AG04449 (cell line): ENCODE data around the gene ARID3A.
"Not testable (repeated sequence)": the region's sequence is repeated elsewhere in the genome, so short reads cannot be mapped to it uniquely, and the experiment has no call there.

Experiments used
- CTCF ChIA-PET: fragments of 350-600 bp; formaldehyde crosslinking; extraction: SDS; loops from one replicate; lab custom pipeline; 2021; ENCODE audit warnings: antibody characterized with exemption; lab: Yijun Ruan, JAX
- POLR2A ChIA-PET: fragments of 400-600, 350-600 bp; formaldehyde crosslinking; extraction: SDS; loops from one replicate; lab custom pipeline; 2020; ENCODE audit warnings: antibody characterized with exemption, inconsistent platforms; lab: Yijun Ruan, JAX
- DNase-seq: peaks from one replicate; pipeline ENCODE4 v3.0.0-alpha.2; 2010; ENCODE audit warnings: low read depth, low spot score
- H3K4me3 ChIP-seq: 2 replicates; pipeline ENCODE4 v1.5.1; 2011; ENCODE audit warnings: low read depth, mild to moderate bottlenecking, control low read depth, low read length
- CTCF ChIP-seq: IDR thresholded peaks from one replicate; pipeline ENCODE4 v1.5.1; 2011; ENCODE audit warnings: mild to moderate bottlenecking, moderate library complexity, low read length, control low read depth, inconsistent platforms; ENCODE audit not compliant: insufficient read depth; ENCODE audit errors: missing control alignments

The ARID3A gene

GRCh38 chr19:1019616-1019961, 93.8 kb downstream of the ARID3A start:
- ChIA-PET CTCF (interaction anchor here (0.9 to 1.8 kb wide), 7 partner anchors 10 to 248 kb away, joined by 3 to 8 read pairs (median 4); no protein-coding TSS in a partner anchor), POLR2A (no interaction called here)
- H3K4me3 ChIP-seq = peak overlapping the region; percentile 98
- no peak for TF ChIP-seq CTCF
- DNase-seq = no peak

GRCh38 chr19:1019980-1020867, 94.4 kb downstream of the ARID3A start:
- peak overlapping the region; percentile 98 for H3K4me3 ChIP-seq
- no peak for DNase-seq
- TF ChIP-seq CTCF = no peak
- ChIA-PET CTCF (interaction anchor here (0.9 to 1.8 kb wide), 7 partner anchors 10 to 248 kb away, joined by 3 to 8 read pairs (median 4); no protein-coding TSS in a partner anchor), POLR2A (interaction anchor here (1.2 kb wide), 1 partner anchor 10 kb away, joined by 4 read pairs; no protein-coding TSS in a partner anchor)

- peak; percentile 71 for DNase-seq
- H3K4me3 ChIP-seq = peak within 1 kb of the TSS; percentile 98
- ChIA-PET CTCF (interaction anchor here (1.0 to 1.8 kb wide), 3 partner anchors 22 to 99 kb away, joined by 3 to 4 read pairs (median 4); no protein-coding TSS in a partner anchor), POLR2A (interaction anchor here (0.6 to 1.2 kb wide), 6 partner anchors 11 to 248 kb away, joined by 3 to 5 read pairs (median 4); partner anchors contain the start of genes CIRBP and WDR18)
- TF ChIP-seq CTCF = no peak
Observed at GRCh38 chr19:1020868-1021425, 95.1 kb downstream of the ARID3A start, which contains the start of gene TMEM259. Gene TMEM259, minus strand, starts transcription at chr19:1021123. Its CDS starts 127 bp downstream, at chr19:1020996.

GRCh38 chr19:1023883-1024188, 98.0 kb downstream of the ARID3A start:
- POLR2A ChIA-PET, H3K4me3 ChIP-seq, DNase-seq: not testable (repeated sequence)
- CTCF ChIA-PET = interaction anchor here (1.3 to 1.7 kb wide), 2 partner anchors 171 to 221 kb away, joined by 4 to 6 read pairs; no protein-coding TSS in a partner anchor

- ChIA-PET CTCF (interaction anchor here (1.1 to 4.2 kb wide), 4 partner anchors 15 to 219 kb away, joined by 3 to 19 read pairs (median 7); partner anchors contain the start of gene ABCA7), POLR2A (interaction anchor here (1.9 kb wide), 1 partner anchor 244 kb away, joined by 4 read pairs; the partner anchor contains the start of gene CIRBP)
- not testable (repeated sequence) for H3K4me3 ChIP-seq, DNase-seq
Observed at GRCh38 chr19:1025080-1025479, 99.2 kb downstream of the ARID3A start.
